GM19438 (cell line): ENCODE results near the gene BRME1.
A peak's percentile ranks its signal among the peaks of the same experiment; 100 is the strongest.

Experiments
- ATAC-seq: cut with Tn5 transposase; IDR thresholded peaks from one replicate; pipeline ENCODE4 v1.9.1; 2021; ENCODE audit warnings: low read depth; ENCODE audit not compliant: unreplicated experiment

The BRME1 gene

GRCh38 chr19:13848798-13849676 lies 56.9 kb downstream of the BRME1 start:
- ATAC-seq: no peak

GRCh38 chr19:13848340-13848677 lies 57.6 kb downstream of the BRME1 start:
- no peak for ATAC-seq

DNA sequence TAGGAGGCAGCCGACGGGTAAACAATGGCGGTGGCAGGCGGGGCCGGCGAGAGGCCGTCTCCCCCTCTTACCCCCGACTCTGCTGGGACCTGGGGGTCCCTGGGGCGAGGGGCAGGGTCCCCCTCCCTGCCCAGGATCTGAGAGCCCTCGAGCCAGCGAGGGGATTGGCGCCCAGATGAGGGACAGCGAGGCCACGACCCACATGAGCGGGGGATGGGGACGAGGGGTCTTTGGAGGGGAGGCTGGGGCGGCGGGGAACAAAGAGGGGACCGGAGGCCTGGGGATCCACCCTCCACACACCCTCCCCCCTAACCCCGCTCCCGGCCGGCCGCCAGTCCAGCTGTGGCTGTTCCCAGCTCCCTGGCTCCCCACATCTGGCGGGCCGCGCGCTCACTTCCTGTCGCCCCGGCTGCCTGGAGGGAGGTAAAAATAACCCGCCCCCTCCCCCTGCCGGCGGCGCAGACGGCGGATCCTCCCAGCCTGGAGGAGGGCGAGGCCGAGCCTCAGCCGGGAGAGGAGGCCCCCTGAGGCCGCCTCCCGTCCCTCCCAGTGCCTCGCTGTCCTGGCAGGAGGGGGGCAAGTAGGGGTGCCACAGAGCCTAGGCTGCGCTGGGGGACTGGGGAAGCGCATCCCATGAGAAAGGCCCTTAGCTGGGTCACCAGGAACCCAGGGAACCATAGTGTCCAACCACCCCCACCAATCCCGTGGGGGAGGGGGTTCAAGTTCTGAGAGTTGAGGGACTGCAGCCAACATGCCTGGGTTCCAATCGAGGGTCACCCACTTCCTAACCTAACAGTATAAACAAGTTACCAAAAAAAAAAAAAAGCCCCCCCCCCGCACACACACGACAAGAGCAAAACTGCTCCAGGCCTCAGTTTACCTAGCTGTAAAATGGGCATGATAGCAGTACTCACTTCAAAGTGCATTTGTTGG lies 58.2 kb downstream of the BRME1 start:
- peak; percentile 38 for ATAC-seq

DNA sequence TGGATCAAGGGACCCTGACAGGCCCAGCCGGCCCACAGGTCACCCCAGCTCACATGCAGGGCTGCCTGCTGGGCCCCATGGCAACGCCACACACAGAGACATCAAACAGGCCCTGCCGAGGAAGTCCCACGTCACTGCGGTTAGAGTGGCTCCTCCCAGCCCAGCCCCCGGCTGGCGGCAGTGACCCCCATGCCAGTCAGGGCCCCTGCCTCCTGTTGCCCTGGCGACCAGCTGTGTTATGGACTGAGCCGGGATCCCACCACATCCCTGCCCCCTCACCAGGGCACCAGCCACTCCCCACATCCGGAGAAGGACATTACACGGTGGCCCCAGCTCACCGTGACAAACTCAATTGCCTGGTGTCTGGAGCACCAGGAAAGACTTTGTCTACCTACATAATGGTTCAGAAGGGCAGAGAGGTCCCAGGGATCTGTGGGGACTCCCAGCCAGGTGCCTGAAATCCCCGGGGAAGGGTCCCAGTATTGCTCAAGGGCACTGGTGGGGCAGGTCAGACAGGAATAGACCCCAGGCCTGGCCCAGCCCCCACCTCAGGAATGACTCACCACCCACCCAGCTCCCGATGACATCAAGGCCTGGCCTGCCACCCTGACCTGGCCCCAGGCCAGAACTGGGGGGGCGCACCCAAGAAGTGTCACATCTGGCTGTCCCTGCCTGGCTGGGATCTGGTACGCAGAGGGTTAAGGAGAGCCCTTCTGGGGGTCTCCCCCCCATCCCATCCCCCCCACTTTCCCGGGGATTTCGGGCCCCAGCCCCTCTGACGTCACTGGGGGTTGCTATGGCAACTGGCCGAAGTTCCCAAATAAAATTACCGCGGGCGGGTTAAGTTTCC lies 59.1 kb downstream of the BRME1 start:
- peak; percentile 50 for ATAC-seq

GRCh38 chr19:13844130-13844631 lies 61.7 kb downstream of the BRME1 start:
- ATAC-seq: no peak

DNA sequence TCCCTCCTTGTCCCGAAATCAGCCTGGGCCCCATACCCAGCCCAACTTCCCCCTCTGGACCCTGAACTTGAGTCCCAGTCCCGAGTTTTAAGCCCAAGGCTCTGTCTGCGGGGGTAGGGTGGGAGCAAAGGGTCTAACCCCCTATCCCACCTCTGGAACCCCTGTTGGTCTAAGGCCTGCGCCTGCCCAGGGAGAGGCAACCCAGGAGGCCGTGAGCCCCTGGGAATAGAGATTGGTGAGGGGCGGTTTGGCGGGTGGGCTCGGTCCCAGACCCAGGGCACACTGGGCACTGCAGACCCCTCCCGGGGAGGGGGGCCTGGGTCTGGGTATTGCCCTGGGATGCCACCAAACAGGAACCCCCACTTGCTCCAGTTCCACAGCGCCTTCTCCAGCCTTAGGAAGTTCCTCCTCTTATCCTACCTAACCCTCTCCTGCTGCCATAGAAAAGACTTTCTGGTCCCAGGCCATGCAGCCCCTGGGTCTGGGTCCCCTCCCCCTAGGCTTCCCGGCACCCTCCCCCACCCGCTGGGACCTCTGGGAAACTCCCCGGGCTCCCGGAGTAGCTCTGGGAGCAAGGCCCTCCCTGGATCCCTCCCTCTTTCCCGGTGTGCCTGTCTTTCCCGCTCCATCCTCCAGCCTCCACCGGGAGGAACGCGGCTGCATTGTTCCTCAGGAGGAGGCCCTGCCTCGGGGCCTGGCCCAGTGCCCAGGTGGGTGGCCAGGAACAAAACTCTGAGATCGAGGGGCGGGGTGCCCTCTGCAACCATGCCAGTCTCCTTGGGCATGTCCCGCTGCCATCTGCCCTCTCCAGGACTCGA lies 62.6 kb downstream of the BRME1 start:
- no peak for ATAC-seq

DNA sequence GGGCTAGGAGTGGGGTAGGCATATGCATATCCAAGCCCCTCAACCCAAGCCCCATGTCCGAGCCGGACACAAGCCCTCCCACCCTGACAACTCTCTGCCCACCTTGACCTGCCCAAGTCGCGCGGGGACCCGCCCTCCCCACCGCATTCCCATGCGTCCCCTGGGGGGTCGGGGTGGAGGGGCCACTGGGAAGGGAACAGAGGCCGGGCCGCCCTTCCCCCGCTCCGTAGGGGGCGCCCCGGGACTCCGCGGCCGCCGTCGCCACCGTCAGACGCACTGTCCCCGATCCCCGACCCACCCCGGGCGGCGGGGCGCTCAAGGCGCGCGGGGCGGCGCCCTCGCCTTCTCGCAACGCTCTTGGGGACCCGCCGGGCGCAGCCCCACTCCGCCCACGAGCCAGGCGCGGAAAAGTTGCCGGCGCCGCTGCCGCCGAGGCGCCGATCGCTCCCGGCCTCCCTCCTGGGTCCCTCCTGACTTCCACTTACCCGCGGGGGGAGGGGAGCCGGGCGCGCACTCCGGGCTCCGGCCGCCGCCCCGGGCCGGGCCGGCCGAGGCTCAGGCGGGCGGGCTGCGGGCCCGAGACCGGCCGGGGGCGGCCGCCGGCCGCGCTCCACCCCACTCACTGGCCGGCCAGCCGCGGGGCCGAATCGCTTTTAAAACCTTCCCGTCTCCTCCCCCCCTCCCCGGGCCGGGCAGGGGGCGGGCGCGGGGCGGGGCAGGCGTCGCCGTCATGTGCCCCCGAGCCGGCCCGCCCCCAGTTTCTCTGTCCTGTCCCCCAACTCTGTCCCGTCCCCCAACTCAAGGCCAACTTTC lies 63.4 kb downstream of the BRME1 start:
- ATAC-seq: no peak

GRCh38 chr19:13841962-13842290 lies 64.0 kb downstream of the BRME1 start:
- ATAC-seq: no peak

- ATAC-seq: no peak
Measured at GRCh38 chr19:13841086-13841961, 64.6 kb downstream of the BRME1 start.

DNA sequence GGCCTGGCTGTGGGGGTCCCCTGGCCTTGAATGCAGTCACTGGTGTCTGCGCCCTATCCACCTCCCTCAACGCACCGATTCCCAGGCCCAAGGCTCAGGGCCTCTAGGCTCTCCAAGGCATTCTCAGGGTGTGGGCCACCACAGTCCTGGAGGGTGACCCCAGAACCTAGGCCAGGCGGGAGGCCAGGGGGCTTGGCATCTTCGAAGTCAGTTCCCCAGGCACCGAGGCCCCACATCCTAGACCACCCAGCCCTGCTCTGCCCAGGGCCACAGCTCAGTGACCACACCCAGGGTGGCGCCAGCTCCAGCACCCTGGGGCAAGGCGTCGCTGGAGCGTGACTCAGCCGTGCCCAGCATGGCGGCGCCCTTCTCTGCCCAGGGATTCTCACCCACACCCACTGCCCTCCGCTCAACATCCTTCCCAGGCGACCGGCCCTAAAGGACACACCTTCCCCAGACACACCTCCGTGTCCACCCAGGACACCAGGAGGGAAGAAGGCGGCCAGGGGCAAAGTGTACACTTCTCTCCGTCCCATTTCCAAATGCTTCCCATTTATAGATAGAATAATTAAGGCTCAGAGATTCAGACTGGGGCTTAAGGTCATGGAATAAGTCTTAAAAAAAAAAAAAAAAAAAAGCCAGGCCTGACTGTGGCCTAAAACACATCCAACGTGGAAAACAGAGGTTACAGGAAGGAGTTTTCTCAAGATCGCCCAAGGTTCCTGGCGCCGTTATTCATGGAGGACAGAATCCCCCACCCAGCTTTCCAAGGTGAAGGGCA lies 65.4 kb downstream of the BRME1 start:
- ATAC-seq: no peak

GRCh38 chr19:13839938-13840304 lies 66.0 kb downstream of the BRME1 start:
- no peak for ATAC-seq

- peak; percentile 49 for ATAC-seq
Measured at GRCh38 chr19:13839130-13839937, 66.6 kb downstream of the BRME1 start.

- no peak for ATAC-seq
Measured at GRCh38 chr19:13838435-13839129, 67.3 kb downstream of the BRME1 start.

DNA sequence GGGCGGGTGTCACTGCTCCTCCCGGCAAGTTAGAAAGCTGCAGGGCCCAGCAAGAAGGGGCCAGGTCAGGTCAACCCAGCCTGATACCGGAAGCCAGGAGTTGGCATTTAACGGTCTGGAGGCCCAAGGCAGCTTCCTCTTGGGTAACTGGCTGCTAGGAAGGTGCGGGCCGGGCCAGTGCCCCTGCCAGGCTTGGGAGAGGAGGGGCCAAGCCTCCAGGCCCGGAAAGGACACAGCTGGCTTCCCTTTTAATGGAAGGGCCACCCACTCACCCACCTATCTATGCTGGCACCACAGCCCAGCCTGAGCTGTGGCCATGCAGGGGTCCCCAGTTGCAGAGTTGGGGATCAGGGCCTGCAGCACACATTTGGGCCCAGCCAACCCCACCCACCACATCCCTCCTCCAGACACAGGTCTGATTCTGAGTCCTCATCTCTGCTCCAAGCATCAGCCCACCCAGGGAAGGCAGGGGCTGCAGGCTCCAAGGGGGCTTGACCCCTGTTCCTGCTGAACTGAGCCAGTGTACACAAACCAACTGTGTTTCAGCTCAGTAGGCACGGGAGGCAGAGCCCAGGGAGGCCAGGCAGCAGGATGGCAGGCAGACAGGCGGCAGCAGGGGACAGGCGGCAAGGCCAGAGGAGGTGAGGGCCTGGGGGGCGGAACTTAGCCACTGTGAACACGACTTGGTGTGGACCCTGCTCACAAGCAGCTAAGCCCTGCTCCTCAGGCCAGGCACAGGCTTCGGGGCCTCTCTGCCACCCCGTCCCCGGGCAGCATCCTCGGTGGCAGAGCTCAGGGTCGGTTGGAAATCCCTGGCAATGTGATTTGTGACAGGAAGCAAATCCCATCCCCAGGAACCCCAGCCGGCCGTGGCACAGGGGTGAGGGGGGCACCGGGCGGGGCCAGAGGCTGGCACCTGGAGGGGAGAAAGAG lies 69.9 kb downstream of the BRME1 start:
- no peak for ATAC-seq
